ENCODE results near the gene AGAP1. TPM values are rescaled to one million over a fixed set of nuclear protein-coding genes. Genes with fewer than 3 reads are reported as not detected.
A peak's percentile ranks its signal among the peaks of the same experiment; 100 is the strongest.

AGAP1 gene
- total RNA-seq, 1 donor from 2014 or later, result 43.8 TPM

DNA sequence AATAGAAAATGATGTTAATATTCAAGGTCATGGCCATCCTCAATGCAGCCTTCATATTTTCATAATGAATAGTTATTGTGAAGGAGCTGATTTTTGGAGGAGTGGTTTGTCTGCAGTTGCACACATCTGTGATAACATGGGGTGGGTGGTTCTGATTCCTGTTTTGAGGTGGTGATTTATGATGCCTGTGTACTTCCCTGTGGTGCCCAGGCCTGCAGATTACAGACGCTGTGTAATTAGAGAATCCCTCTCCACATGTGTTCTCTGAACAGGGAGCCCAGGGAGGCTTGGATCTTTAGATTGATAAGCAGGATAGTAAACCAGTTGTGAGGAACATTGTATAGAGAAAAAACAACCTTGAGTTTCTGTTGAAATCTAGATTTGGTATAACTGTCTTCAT lies 117.5 kb downstream of the AGAP1 start:
- H3K4me3 Mint-ChIP-seq (ENCODE audit: unreplicated experiment), result no peak overlapping the region
- TF ChIP-seq, protein P1, sequence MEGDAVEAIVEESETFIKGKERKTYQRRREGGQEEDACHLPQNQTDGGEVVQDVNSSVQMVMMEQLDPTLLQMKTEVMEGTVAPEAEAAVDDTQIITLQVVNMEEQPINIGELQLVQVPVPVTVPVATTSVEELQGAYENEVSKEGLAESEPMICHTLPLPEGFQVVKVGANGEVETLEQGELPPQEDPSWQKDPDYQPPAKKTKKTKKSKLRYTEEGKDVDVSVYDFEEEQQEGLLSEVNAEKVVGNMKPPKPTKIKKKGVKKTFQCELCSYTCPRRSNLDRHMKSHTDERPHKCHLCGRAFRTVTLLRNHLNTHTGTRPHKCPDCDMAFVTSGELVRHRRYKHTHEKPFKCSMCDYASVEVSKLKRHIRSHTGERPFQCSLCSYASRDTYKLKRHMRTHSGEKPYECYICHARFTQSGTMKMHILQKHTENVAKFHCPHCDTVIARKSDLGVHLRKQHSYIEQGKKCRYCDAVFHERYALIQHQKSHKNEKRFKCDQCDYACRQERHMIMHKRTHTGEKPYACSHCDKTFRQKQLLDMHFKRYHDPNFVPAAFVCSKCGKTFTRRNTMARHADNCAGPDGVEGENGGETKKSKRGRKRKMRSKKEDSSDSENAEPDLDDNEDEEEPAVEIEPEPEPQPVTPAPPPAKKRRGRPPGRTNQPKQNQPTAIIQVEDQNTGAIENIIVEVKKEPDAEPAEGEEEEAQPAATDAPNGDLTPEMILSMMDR (IDR thresholded peaks at IDR 0.05), result no peak
- H3K27me3 Mint-ChIP-seq (ENCODE audit: unreplicated experiment), result no peaks in the 10 kb centered on the region
- no peaks in the 10 kb centered on the region for H3K9me3 Mint-ChIP-seq (ENCODE audit: unreplicated experiment)
- no peaks in the 10 kb centered on the region for H3K36me3 Mint-ChIP-seq (ENCODE audit: unreplicated experiment)
- DNase-seq (ENCODE audit: extremely low spot score, unreplicated experiment), result no peak
- H3K27ac Mint-ChIP-seq (ENCODE audit: unreplicated experiment), result no peak overlapping the region
- H3K4me1 Mint-ChIP-seq (ENCODE audit: unreplicated experiment), result peaks cover 65% of the 10 kb centered on the region

DNA sequence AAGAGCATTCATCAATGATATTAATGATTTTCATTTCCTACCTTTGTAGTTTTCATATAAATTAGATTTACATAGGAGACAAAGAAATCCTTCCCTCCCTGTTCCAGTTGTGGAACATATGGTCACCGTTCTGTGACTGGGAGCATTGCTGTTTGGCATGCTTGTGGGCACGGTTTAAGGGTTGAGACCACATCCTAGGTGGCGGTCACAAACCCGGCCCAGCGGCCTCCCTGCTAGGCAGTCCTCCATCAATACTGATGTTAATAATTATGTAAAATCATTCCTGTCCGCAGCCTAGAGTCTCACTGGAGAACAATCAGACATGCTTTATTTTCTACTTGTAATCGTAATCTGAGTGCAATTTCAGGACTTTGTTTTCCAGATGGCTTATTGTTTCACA lies 117.9 kb downstream of the AGAP1 start:
- no peak overlapping the region for H3K27ac Mint-ChIP-seq (ENCODE audit: unreplicated experiment)
- H3K4me1 Mint-ChIP-seq (ENCODE audit: unreplicated experiment), result peaks cover 65% of the 10 kb centered on the region
- H3K9me3 Mint-ChIP-seq (ENCODE audit: unreplicated experiment), result no peaks in the 10 kb centered on the region
- H3K27me3 Mint-ChIP-seq (ENCODE audit: unreplicated experiment), result no peaks in the 10 kb centered on the region
- TF ChIP-seq, protein P1 (IDR thresholded peaks at IDR 0.05), result no peak
- no peak overlapping the region for H3K4me3 Mint-ChIP-seq (ENCODE audit: unreplicated experiment)
- no peaks in the 10 kb centered on the region for H3K36me3 Mint-ChIP-seq (ENCODE audit: unreplicated experiment)
- DNase-seq (ENCODE audit: extremely low spot score, unreplicated experiment), result no peak

DNA sequence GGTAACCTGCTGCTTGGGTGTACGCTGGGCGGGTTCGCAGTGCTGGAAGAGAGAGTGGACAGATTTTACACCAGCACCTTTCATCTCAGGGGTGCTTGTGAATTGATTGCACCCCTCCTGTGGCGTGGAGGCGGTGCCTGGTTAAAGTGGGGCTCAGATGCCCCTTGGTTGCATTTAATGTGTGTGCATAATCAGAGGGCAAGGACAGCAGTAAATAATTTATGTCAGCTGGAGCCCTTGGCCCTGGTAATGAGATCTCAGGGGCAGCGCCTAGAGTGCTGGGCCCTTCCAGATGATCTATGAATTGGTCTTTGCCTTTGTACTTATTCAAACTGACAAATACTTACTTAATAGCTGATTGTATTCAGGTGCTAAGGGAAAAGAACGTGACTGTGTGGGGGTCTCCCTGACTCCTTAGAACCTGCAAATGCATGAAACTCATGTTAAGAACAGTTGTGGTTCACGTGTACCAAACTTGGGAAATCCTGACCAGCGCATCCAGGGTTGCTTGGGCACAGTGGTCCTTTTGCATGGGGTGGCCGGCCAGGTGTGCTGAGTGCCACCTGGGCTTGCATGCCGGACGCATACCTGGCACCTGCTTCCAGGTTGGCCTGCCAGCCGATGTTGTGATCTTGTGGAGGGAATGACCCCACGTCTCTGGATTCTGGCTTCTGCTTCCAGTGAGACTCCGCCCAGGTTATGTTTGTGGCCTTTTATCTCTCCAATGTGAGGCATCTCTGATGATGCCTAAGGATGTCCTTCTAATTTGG lies 118.5 kb downstream of the AGAP1 start:
- Mint-ChIP-seq H3K36me3 (ENCODE audit: unreplicated experiment) (no peaks in the 10 kb centered on the region), H3K9me3 (ENCODE audit: unreplicated experiment) (no peaks in the 10 kb centered on the region), H3K27ac (ENCODE audit: unreplicated experiment) (peak overlapping the region; percentile 10), H3K4me1 (ENCODE audit: unreplicated experiment) (peaks cover 69% of the 10 kb centered on the region), H3K27me3 (ENCODE audit: unreplicated experiment) (no peaks in the 10 kb centered on the region), H3K4me3 (ENCODE audit: unreplicated experiment) (no peak overlapping the region)
- no peak for DNase-seq (ENCODE audit: extremely low spot score, unreplicated experiment)
- TF ChIP-seq, protein P1 (IDR thresholded peaks at IDR 0.05), result no peak

DNA sequence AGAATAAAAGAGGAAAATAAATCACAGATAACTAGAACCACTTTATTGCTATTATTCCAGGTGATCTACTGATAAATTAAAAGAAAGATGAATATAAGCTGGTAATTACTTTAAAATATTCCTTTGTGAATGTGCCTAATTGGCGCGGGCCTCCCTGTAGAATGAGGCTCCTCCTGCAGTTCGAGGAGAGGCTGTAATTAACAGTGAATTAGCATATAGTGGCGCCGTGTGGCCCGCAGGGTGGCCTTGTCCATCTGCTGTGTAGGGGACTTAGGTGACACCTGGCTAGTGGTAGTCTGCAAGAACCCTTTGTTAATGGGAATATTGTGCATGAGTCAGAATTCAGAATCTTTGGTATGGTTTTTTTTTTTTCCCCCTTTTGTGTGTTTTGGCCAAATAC lies 119.8 kb downstream of the AGAP1 start:
- DNase-seq (ENCODE audit: extremely low spot score, unreplicated experiment), result no peak
- Mint-ChIP-seq H3K9me3 (ENCODE audit: unreplicated experiment) (no peaks in the 10 kb centered on the region), H3K4me3 (ENCODE audit: unreplicated experiment) (no peak overlapping the region), H3K27ac (ENCODE audit: unreplicated experiment) (peak overlapping the region; percentile 95), H3K4me1 (ENCODE audit: unreplicated experiment) (peaks cover 69% of the 10 kb centered on the region), H3K27me3 (ENCODE audit: unreplicated experiment) (no peaks in the 10 kb centered on the region), H3K36me3 (ENCODE audit: unreplicated experiment) (no peaks in the 10 kb centered on the region)
- TF ChIP-seq, protein P1 (IDR thresholded peaks at IDR 0.05), result no peak

DNA sequence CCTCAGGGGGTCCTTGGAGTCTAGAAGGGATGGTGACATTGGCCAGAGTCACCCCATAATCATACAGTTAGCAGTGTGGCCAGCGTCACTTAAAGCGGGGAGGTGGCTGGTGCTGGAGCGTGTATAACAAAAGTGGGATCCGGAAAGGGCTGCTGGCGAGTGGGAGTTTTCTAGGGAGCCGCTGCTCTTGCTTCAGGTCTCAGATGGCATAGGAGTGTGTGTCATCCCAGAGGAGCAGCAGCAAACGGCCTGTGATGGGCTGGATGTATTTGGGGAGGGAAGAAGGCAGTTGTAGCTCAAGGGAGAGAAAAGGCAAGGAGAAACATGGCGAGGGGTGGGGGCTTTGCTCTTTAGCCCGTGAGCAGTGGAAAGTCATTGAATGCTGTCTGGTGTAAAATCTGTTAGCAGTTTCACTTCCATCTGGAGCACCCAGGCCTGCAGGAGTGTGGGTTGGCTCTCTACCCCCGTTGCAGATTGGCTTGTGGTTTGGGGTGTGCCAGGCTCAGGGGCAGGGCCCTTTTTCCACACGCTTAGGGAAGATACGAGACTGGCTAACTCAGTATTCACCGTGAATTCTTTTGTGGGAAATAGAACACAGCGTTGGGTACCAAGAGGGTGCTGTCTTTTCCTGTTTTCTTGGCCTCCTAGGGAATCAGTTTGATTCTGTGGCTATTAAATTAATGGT lies 120.5 kb downstream of the AGAP1 start:
- H3K9me3 Mint-ChIP-seq (ENCODE audit: unreplicated experiment), result no peaks in the 10 kb centered on the region
- H3K27me3 Mint-ChIP-seq (ENCODE audit: unreplicated experiment), result no peaks in the 10 kb centered on the region
- H3K36me3 Mint-ChIP-seq (ENCODE audit: unreplicated experiment), result no peaks in the 10 kb centered on the region
- DNase-seq (ENCODE audit: extremely low spot score, unreplicated experiment), result no peak
- H3K27ac Mint-ChIP-seq (ENCODE audit: unreplicated experiment), result peak overlapping the region; percentile 95
- TF ChIP-seq, protein P1 (IDR thresholded peaks at IDR 0.05), result no peak
- peak overlapping the region; percentile 37 for H3K4me3 Mint-ChIP-seq (ENCODE audit: unreplicated experiment)
- H3K4me1 Mint-ChIP-seq (ENCODE audit: unreplicated experiment), result peaks cover 67% of the 10 kb centered on the region

Measured in osteocyte (in vitro differentiated cells).